NCI-H187 treated with DMSO at 0.1 percent for 48 hours (cell line): ENCODE results near the gene MYO5B.

Experiments used
- DNase-seq: peaks from one replicate; lab custom pipeline; 2025; lab: John Stamatoyannopoulos, UW

Gene MYO5B

DNA sequence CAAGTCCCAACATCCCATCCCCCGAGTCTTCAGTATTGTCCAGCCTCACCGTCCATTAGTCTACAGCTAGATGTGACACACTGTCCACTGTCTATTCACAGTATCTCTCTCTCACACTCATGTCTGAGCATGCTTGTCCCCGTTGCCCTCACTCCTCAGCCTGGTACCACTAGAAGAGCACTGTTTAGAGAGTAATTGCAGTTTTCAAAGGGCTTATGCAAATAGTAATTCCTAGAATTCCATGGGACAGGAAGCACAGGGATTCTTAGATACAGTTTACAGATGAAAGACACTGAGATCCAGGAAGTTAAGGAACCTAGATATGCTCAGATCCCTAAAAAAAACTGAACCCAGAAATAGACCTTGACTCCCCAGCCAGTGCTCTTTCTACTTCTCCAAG is 125.5 kb downstream of the MYO5B start:
- DNase-seq, result no peak

DNA sequence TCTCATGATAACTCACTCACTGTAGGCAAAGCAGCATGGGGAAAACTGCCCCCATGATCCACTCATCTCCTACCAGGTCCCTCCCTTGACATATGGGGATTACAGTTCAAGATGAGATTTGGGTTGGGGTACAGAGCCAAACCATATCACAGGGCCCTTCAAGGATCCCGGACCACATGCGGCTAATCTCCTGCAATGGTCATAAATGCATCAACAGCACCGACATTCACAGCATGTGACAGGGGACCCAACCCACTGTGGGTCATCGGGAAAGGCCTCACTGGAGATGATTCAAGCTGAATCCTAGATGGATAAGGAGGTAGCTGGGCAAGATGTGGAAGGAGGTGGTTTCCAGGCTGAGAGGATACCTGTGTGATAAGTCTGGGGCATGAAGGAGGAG is 129.4 kb downstream of the MYO5B start:
- DNase-seq, result no peak

DNA sequence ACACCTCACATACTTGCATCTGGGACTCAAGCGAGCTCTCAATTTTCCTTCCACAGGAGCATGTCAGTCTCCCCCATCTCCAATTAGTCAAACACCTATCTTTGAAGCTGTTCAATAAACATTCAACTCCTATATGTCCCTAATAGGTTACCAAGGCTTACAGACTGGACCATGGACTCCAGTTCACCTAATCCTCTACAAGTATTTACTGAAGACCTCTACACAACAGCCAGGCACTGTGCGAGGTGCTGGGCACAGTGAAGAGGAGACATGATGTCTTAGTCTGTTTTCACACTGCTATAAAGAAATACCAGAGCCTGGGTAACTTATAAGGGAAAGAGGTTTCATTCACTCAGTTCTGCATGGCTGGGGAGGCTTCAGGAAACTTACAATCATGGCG is 129.9 kb downstream of the MYO5B start:
- DNase-seq, result no peak

DNA sequence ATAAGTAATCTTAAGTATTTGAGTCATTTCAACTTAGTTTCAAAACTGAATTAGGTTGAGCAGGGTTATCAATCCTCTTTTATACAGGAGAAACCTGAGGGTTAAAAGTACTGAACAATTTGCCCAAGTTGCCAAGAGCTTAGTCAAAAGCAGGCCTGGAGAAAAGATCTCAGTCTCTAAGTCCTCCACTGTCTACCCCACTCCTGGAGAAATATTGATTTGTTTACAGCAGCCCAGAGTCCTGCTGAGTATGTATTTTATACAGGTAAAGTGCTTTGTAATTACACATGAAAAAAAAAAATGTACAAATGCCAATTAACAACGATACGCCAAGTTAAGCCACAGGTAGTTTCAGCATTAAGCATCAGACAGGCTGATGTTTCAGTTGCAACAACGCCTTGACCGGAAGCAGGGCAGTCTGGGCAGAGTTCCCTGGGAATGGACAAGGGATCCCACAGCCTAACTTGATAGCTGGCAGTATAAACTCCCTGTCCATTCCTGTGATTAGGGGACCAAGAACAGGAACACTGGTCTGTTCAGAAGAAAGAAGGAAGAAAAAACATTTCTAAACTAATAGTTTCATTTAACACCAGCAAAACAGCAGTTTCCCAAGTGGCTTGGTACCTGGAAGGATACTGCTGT is 132.9 kb downstream of the MYO5B start:
- no peak for DNase-seq

DNA sequence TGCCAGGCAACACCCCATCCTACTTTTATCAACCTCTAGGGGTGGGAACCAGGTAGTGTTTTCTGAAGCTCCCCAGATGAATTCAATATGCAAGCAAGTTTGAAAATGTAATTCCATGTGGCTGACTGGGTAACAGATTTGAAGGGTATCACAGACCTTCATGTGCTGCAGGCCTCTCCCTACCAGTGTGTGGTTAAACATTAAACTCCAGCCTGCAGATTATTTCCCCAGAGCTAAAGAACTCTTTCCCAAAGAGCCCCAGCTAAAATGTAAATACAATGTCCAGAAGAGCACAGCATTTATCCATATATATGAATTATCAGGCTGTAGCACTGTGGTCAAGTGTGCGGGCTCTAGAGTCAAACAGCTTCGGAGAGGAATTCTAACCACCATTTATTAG is 134.1 kb downstream of the MYO5B start:
- no peak for DNase-seq

DNA sequence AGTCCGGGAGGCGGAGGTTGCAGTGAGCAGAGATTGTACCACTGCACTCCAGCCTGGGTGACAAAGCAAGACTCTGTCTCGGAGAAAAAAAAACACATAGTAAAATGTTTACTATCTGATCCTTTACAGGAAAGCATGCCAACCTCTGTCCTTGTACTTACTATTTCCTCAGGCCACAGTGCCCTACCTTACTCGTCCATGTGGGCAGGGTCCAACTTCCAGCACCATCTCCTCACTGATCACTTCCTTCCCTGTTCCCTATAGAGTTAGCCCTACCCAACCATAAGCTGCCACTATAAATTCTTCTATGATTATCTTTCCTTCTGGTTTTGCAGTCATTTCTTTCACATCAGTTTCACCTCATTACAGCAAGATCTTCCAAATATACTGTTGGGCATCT is 136.2 kb downstream of the MYO5B start:
- DNase-seq, result no peak

DNA sequence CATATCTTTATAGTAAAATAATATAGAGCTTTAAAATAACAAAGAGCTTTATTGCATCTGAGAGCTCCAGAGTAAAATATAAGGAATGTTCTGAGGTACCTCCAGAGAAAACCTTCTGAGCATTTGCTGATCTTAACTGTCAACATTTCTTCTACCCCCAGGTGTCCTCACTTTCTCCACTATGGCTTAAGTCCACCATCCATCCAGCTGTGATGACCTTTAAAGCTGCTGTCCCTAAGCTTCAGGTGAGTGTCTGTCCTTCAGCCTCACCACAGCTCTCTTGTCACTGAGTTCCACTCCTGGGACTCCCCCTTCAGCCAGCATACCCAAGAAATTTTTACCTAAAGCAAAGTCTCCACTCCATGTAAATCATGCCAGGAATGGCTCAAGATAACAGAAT is 137.9 kb downstream of the MYO5B start:
- no peak for DNase-seq

DNA sequence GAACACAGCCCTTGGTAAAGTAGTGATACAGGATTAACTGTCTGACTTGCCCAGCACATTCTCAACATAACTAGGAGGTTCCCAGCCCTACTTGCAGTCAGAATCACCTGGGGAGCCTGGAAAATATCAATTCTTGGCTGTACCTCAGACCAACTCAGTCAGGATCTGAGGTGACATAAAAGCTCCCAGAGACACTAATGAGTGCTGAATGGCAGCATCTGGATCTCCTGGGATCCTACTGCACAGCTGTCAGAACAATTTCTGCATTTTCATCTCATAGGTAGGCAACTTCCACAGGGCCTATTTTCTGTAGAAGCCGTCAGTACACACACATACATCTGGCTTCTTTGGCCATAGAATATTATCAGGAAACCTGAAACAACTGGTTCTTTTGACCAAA is 138.8 kb downstream of the MYO5B start:
- DNase-seq, result no peak

DNA sequence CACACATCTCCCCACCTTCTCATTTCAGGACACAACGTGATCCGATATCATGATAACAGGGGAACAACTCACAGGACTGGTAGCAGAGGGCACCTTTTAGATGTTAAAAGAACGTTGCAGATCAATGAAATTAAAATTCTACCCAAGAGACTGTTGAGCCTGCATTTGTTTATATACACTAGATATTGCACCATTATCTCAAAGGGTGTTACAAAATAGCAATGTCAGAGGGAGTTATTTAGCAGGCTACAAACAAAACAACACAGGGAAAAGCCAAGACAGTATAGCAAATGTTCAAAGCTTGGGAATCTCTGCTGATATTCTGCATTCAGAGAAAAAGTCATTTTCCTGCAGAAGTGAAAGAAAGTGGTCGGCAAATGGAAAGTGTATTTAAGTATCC is 139.5 kb downstream of the MYO5B start:
- DNase-seq, result no peak

DNA sequence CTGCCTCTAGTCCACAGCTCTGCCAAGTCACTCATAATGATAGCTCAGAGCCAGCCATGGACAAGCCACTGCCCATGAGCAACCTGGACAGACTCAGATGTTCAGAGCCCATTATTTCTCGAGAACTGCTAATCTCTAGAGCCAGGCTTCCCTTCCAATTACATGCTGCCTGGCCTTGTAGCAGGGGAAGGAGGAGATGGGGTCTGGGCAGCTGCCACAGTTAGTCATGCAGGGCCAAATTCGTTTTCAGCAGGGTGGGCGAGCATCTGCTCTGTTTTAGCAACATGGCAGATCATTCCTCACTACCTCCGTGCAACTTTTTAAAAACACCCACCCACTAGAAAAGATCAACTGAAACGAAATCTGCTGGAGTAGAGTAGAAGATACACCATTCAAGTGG is 141.8 kb downstream of the MYO5B start:
- DNase-seq, result no peak

DNA sequence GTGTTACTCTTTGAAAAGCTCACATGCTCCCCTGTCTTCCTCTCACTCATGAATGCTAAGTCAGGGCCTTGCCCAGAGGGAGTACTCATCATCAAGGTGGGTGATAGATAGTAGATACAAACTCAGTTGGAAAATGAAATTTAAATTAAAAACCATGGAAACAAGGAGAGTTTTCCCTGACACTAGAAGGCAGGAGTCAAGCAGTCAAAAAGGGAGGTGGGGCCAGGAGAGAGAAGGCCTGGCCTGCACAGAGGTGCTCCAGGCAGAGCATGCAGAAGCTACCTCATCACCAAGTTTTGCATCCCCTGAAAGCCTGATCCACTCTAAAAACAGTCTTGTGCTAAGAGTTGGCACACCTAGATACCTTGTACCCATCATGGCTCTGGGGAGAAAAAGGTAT is 143.7 kb downstream of the MYO5B start:
- DNase-seq, result no peak

DNA sequence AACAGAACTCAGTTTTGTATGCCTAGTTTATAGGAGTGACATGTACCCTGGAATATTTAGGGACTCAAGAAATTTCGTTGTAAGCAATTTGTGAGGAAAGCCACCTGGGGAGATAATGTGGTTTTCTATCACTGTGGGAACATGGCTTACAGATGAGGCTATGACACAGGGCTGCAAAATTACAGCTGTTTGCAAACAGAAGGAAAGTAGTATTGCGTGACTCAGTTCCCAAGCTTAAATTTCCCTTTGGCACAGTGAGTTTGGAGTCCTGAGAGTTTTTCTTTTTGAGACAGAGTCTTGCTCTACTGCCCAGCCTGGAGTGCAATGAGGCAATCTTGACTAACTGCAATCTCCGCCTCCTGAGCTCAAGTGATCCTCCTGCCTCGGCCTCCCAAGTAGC is 149.8 kb downstream of the MYO5B start:
- no peak for DNase-seq

DNA sequence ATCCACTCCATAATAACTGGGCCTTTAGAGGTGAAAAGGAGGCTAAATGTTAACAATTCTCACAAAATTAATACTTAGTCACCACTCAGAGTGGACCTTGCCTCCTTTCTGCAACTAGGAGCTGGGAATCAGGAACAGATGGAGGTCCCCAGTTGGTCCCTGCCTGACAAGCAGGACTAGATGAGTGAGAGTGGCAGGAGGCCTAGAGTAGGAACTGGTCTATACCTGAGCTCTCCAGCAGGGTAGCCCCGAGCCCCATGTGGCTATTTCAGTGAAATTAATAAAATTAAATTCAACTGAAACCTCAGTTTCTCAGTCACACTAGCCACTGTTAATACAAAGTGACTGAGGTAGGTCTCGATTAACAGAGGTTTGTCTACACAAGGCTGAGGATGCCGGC is 150.5 kb downstream of the MYO5B start:
- DNase-seq, result no peak

DNA sequence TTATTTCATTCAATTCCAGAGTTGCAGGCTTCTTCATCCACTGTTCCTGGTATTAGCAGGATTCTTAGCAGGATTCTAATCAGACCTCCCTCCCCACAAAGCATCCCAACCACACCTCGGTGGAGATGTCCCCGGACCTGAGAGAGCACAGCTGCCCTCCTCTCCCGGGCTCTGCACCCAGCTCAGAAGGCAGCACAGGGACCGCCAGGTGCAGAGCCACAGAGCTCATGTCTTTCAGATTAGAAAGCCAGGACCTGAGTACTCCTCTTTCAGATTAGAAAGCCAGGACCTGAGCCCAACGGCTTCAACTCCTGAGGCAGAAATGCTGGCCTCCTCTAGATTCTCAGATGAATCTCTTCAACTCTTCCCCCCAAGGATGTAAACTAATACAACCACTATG is 152.3 kb downstream of the MYO5B start:
- DNase-seq, result no peak

DNA sequence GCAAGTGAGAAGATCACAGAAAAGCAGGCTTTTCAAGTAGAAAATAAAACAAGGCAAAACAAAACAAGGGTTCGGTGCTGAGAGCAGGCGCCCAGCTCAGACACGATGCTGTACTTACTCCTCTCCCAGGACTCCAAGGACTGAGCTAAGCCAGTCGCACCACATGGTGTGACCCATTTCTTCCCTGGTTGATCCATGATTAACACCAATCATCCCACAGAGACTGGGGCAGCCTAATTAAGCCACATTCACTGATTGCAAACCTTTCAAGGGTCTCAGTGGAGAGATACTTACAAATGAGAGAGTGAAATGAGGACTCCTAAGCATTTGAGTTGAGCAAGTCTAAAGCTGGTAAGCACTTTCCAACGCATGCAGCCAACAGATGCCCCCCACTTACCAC is 155.2 kb downstream of the MYO5B start:
- DNase-seq, result no peak

DNA sequence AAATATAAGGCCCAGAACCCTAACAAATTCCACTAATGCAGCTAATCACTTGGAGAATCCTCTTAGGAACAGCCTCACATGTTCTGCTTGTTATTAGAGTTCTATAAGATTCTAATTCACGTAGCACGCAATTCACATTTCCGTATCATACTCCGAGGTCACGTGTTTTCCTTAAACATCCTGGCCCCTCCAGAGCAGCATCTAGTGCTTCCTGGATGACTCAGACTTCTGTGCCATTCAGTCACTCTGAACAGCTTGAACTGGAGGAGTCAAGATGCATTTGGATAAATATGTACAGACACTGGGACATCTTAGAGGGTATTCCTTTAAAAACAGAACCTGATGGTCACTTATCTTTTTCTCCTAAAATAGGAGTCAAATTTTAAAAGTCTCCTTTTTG is 156.5 kb downstream of the MYO5B start:
- no peak for DNase-seq

DNA sequence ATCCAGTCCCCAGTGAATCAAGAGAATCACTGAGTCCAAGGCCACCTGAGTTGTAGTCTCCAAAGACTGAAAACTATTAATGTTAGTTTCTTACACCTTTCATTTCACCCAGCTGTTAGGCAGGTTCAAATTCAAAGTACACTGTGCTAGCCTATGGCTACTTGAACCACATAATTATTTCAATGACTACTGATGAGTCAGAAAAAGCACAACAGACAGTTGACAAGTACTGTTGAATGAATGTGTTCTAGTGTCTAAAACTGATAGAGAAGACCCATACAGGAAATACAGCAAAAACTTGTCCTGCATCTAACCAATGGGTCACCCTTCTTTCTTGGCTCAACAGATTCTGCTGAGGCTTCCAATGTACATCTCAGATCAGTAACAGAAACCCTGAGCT is 160.9 kb downstream of the MYO5B start:
- DNase-seq, result no peak

DNA sequence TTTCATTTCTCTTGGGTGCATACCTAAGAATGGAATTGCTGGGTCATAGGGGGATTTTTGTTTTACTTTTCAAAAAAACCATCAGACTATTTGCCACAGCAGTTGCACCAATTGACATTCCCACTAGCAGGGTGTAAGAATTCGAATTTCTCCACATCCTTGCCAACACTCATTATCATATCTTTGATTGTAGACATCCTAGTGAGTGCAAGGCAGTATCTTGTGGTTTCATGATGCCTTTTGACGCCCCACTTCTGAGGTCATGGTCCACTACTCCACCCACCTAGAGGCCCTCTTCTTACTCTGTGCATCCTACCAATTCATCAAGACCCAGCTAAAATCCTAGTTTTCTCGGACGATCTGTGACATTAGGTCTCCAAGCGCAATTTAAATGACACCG is 161.9 kb downstream of the MYO5B start:
- no peak for DNase-seq

DNA sequence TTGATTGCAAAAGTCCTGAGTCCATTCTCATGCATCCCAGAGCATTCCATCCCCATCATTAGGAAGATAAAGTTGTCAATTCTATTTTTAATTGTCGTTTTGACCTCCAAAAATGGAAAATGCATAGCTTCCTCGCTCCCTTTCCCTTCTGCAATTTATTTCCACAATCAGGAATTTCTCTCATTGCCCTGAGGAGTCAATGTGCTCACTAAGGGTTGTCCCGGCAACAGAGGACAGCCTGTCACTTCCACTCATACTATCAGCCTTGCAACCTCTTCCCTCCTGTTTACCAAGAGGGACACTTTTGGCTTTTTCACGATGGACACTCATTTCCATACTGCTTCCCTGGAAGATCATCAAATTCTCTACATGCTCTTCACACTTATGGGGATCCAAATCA is 164.8 kb downstream of the MYO5B start:
- DNase-seq, result no peak

DNA sequence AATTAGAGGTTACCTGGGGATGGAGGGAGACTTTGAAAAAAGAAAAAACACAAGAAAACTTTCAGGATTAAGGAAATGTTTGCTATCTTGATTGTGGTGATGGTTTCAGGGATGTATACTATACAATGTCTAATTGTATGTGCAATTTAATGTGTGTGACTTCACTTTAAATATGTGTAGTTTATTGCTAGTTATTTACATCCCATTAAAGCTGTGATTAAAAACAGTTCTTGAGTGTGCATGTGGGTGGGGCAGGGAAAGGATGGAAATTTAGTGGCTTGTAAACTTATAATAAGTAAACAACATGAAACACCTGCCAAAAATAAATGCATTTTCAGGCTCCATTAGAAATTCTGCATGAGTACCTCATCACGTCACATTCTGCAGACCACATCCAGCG is 167.0 kb downstream of the MYO5B start:
- no peak for DNase-seq

DNA sequence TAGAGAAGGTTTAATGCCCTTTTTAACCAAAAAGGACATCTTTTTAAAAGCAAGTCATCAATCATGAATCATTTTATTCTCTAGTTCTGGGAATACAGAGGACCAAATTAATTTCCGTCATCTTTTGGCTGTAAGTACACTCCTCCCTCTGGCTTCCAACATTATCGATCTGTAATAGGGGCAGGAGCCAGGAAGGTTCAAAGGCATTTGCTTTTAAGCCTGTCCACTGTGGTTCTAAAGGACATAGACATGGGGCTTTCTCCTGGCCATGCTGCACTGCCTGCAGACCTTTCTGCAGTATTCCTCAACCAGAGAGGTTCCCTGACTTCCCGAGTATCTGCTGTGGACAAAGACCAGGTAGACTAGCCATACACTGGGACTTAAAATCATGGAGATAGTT is 170.5 kb downstream of the MYO5B start:
- no peak for DNase-seq

DNA sequence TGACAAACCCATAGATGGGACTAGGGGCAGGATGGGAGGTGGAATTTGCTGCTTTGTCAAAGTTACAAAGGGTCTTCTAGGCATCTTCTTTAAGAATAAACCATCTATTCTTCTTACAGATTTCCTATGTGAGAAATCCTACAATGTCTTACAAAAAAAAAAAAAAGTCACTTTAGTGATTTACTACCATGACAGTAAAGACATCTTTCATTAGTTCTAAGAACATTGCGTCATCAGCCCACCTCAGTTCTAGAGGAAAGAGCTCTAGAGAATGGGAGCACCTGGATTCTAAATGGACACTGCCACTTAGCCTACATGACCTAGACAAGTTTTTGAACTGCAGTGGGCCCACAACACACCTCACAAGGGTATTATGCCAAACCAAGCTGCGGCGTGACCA is 172.0 kb downstream of the MYO5B start:
- DNase-seq, result no peak

DNA sequence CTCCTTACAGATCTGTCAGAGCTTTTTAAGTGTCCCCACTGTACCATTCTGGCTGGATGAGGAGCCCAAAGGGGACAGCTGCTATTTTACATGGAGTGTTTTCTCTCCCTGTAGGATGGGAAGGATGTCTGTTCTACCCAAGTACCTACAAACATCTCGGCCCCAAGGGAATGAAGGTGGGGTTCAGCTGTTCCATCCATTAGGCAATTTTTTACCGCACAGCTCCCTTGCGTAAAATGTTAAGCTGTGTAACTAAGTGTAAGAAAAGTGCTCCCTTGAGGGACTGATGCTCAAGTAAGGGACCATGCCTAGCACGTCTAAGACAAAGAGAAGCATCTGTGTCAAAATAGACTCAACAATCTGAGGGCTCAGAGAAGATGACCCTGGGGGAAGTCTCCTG is 180.3 kb downstream of the MYO5B start:
- peak; percentile 4 for DNase-seq

DNA sequence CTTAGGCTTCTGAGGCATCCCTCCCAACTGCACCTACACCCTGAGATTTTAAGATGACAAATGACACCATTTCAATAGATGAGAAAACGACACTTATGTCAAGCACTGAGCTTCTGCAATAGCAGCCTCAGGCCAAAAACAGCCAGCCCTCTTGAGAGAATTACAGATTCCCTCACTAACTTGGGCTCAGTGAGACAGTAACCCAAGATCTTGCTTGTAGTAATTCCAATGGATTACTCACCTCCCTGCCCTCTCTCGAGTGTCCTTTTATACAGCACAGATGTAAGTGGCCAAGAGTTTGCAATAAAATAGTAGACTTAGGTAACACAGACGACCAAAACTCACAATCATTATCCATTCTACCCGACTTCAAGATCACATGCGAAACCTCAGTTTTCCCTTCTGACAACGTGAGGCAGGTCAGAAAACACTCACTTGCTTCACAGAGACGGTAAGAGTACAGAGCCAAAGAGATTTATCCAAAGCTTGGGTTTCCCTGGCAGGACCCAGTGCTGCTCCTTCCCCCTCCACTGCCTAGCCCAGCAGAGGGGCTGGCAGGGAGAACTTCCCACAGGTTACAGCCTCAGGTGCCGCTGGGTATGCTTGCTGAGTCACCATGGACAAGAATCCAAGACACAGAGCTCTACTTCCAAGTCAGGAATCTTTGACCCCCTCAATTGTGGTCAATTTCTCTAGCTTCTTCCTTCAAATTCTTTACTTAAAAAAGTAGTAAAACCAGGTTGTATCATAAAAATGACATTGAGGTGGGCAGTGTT is 181.4 kb downstream of the MYO5B start:
- DNase-seq, result no peak
